ENCODE measurements around the gene FAT1.
A peak's percentile ranks its signal among the peaks of the same experiment; 100 is the strongest.

Gene FAT1

DNA sequence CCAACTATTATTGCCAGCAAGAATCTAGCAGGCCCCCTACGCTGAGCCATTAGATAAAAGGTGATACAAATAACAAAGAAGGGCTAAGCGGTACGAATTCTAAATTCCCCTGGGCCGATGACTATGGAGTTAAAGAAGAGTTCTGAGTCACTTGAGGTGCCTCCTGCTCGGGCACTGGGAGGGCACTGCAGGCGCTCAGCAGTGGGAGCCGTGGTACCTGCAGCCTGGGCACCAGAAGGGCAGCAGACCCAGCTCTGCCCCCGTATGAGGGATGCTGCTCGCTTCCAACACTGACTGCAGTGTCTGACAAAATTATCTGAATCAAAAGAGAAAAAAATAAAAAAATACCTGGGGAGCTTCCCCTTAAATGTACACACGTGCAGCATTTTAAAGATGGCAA, 124.2 kb downstream of the FAT1 start:
- no peak for DNase-seq

- no peak for DNase-seq
Measured at GRCh38 chr4:186598686-186599085, 125.0 kb downstream of the FAT1 start.

- no peak for DNase-seq
Measured at GRCh38 chr4:186596850-186597390, 126.7 kb downstream of the FAT1 start.

- no peak for DNase-seq
Measured at GRCh38 chr4:186596346-186596745, 127.3 kb downstream of the FAT1 start.

DNA sequence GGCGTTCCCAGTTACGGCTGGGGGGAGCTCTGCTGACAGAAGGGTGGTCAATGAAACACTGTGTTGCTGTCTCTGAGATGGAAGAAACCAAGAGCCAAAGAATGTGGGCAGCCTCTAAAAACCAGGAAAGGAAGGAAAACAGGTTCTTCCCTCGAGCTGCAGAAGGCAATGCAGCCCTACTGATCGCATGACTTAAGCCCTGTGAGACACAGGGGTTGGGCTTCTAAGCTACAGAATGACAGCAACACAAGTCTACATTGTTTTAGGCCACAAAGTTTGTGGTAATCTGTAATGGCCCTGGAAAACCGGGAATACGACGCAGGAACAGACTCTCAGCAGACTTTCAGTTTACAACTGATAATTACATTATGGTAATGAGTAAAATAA, 130.1 kb downstream of the FAT1 start:
- no peak for DNase-seq

DNA sequence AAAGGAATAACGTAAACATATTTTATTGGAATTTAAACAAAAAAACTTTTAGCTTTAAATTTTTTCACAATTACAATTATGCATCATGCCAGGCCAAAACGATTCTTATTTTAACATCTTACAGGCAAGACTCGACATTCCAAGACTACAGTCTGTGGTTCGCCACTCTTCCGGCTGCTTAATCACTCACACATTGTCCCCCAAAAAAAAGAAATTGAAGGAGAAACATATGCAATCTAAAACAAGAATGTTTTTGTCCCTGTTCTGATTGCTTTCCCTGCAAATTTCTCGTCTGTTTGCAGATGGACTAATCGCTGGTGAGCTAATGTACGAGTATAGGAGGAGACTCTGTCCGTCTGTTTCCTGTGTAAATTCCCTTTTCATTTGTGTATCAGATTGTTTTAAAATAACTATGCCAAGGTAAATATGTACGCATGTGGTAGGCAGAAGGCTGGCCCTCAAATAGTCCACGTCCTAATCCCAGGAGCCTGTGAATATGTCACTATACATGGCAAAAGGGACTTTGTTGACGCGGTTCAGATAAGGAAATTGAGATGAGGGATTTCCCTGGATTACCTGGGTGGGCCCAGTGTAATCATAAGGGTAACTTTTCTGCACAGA, 130.6 kb downstream of the FAT1 start:
- DNase-seq, result no peak

GRCh38 chr4:186592445-186592844, 131.2 kb downstream of the FAT1 start:
- no peak for DNase-seq

GRCh38 chr4:186591651-186592050, 132.0 kb downstream of the FAT1 start:
- no peak for DNase-seq

- DNase-seq, result no peak
Measured at GRCh38 chr4:186588503-186588902, 135.2 kb downstream of the FAT1 start.

GRCh38 chr4:186587416-186588018, 136.1 kb downstream of the FAT1 start:
- DNase-seq, result no peak

DNA sequence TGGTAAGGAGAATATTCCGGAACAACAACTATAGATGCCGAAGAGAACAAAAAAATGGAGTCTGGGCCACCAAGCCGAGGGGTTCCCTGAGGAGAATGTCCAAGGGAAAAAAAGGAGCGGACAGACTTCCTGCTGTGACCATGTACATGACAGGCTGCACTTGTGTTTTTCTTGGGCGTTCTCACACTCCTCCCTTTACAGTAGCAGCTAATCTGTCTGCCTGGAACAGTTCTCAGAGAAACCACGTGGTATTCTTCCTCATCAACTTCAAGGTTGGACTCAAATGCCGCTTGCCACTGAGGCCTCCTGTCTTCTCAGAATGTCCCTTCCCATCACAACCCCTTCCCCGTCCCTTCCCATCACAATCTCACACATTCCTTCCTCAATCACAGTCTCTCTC, 137.5 kb downstream of the FAT1 start:
- no peak for DNase-seq

DNA sequence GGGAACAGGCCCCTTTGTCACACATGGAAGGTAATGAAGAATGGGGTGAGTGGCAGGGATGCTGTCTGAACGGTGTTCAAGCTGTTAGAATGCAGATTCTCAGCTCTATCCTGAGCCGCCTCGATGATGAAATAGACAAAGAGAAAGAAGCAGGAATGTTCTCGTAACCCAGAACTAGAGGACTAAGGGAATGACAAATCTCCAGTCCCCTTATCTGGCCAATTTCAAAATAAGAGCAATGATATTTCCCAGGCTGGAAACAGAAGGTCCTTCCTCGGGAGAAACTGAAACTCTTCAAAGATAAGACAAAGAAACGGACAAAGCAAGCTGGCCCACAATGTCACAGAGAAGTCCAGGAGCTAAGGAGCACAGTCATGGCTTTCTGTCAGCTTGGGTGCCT, 138.7 kb downstream of the FAT1 start:
- DNase-seq, result no peak

DNA sequence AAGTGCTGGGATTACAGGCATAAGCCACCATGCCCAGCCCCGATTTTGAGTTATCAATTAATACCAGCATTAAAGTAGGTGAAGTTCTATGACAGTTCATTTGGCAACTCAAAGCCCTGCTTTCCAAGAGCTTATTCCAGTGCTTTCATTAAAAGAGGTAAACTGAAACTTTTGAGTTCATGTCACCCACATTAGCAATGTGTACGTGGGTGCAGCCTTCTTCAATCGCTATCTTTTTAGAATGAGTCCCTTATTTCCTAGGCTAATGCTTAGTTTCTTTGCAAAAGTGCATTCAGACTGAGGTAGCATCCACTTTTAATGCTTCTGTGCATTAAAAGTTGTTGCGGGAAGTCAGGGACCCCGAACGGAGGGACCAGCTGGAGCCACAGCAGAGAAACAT, 142.2 kb downstream of the FAT1 start:
- DNase-seq, result no peak

DNA sequence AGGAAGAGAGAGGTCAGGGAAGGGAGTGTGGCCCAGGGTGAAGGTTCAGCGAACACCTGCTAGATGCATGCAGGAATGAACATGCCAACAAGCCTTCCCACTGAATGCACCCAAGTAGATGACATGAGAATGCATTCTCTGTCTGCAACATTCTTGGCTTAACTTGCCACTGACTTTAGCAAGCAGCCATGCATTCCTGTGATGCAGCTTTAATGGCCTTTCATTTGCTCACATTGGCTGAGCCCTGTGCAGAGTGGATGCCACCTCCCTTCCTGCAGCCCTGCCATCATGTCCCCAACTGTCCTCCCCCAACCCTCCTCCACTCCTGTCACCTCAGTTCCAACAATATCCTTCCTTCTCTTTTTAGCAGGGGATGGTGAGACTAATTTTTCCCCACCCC, 143.0 kb downstream of the FAT1 start:
- DNase-seq, result no peak

DNA sequence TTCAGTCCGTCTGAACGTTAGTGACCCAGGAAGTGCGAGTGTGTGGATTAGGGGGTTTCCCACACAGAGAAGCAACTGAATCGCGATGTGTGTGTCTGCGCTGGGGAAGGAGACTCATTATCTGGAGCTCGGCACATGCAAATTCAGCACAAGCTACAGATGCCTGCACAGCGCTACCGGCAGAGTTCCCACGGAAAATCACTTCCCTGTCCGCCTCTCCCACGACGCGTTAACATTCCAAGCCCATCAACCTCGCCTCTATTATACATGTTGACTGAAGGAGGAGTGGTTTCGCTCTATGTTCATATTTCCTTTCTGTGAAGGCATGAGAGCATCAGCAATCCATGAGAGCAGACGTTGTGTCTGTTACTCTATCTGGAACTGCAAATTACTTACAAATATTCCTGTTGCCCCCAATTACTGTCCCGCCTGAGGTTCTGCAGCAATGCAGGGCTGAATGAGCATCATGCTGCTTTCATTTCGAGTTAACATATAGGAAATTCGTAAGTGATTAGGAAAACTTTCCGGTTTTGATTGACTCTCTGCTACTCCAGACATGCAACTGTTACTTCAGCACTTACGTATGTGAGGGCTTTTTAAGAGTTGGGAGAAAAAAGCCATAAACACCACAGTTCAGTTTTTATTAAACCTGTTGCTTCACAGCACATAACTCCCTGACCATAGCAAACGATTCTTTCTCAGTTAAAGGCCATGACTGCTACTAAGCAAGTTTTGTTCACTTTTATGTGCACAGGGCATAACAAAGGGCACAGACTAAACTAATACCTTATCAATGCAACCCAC, 153.3 kb downstream of the FAT1 start:
- DNase-seq, result peak; percentile 11

- DNase-seq, result no peak
Measured at GRCh38 chr4:186569533-186570192, 154.0 kb downstream of the FAT1 start.

DNA sequence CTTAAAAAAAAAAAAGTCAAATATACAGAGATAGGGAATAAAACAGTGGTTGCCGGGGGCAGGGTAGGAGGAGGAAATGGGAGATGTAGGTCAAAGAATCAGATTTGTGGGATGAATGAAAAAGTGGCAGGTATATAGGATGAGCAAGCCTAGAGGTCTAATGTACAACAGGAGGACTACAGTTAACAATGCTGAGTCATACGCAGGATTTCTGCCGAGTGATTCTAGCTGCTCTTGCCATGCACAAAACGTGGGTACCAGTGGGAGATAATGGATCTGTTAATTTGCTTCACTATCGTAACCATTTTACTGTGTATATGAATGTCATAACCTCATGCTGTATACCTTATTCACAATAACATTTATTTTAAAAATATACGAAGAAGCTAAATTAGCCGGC, 157.6 kb downstream of the FAT1 start:
- no peak for DNase-seq

- no peak for DNase-seq
Measured at GRCh38 chr4:186563761-186564160, 159.9 kb downstream of the FAT1 start.

DNA sequence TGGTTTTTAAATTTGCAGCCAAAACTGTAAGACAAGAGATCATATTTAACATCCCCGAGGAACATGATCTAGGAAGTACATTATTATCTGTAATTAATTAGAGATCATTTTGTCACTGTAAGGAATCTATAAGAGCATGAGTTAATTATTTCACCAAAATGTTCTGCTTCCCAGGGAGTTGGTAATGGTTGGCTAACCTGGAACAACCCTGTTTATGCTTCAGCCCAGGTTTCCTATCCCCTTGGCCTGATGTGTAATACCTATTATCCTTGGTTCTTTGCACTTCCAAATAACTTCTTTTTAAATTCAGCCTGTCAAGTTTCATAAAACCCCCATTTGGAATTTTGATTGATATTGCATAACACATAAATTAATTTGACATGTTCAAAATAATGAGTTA, 161.9 kb downstream of the FAT1 start:
- no peak for DNase-seq

- DNase-seq, result no peak
Measured at GRCh38 chr4:186560647-186561046, 163.0 kb downstream of the FAT1 start.

- DNase-seq, result no peak
Measured at GRCh38 chr4:186557486-186557885, 166.2 kb downstream of the FAT1 start.

- no peak for DNase-seq
Measured at GRCh38 chr4:186557061-186557460, 166.6 kb downstream of the FAT1 start.
